HG02623 (cell line): ENCODE data around the gene LRMDA.
"Not testable (repeated sequence)": the region's sequence is repeated elsewhere in the genome, so short reads cannot be mapped to it uniquely, and the experiment has no call there.

Experiments
- ATAC-seq: cut with Tn5 transposase; IDR thresholded peaks from one replicate; pipeline ENCODE4 v1.9.1; 2021; ENCODE audit warnings: moderate library complexity; ENCODE audit not compliant: unreplicated experiment

The LRMDA gene

GRCh38 chr10:76127984-76128589 lies 696.7 kb downstream of the LRMDA start:
- ATAC-seq, result no peak

DNA sequence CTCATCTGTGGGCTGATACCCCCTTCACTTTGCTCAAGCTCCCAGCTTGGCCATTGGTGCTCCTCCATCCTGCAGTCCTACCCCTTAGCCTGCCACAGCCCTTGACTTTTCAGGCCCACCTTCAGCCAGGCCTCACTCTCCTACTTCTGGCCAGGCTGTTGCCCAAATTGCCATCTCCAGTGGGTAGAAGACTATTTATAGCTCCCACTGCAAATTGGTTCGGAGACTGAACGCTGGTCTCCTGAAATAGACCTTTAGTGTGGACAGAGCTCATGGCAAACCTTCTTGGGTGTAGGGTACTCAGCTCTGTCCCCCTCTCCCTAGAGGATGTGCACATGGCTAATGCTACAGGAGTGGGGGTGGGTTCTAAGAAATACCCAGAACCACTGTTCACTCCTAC lies 697.8 kb downstream of the LRMDA start:
- ATAC-seq, result no peak

DNA sequence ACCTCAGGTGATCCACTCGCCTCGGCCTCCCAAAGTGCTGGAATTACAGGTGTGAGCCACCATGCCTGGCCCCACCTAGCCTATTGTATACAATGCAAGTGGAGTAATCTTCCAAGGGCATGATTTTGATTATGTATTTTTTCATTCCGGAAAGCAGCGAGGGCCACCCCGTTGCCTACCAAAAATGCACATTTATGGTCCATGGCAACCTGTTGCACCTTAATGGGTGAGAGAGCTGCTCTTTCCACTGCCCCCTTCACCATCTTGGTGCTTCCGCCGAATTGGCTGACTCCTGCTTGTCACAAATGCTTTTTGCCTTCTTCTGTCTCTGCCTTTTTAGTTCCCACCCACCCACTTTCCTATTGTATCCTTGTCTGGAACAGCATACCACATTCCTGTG lies 699.5 kb downstream of the LRMDA start:
- no peak for ATAC-seq

GRCh38 chr10:76133597-76134255 lies 702.3 kb downstream of the LRMDA start:
- no peak for ATAC-seq

DNA sequence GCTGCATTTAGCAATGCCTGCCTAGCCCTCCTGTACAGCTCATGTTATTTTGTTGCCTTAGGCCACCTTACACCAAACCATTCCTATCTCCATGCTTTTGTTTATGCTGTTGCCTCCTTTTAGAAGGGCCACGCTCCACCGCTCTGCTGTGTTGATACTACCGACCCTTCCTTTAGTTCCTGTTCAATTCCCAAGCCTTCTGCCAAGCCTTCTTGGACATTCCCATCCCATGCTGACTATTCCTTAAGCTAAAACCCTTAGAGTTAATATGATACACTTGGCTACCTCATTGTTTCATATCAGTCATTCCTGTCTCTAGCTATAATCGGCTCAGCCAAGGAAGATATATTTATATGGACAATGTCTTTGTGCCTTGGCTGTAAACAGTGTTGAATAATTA lies 705.5 kb downstream of the LRMDA start:
- no peak for ATAC-seq

DNA sequence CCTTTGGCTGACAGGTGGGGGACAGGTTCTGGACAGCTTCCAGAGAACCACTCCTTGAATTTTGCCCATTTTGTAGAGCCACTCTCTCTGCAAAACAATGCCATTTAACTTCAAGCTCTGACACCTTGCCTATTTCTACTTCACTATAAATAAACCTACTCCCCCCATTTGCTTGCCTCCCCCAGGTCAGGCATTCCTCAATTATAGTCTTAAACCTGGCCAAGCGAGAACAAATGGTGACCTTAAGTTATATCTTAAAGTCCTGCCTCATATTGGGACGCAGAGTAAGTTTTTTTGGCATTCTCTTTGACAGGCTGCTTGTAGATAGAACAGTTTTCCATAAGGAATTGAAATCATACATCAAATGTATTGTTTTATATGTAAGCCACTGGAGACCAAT lies 706.9 kb downstream of the LRMDA start:
- no peak for ATAC-seq

GRCh38 chr10:76138906-76139305 lies 707.5 kb downstream of the LRMDA start:
- no peak for ATAC-seq

DNA sequence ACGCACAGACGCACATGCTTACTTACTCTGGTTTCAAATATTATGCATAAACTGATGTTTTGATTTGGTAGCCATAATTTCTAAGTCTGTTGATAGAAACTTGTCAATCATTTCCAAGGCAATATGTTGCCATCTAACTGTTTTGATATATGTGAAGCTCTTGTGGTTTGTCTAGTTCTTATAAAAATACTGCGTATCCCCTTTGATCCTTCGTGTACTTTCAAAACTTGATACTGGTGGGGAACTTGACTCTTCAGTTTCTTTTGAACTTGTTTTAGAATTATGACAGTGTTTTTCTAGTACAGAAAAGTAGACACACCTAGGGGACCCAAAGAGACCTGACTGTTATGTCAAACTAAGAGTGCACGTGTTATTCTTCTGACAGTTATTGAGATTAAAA lies 708.0 kb downstream of the LRMDA start:
- no peak for ATAC-seq

DNA sequence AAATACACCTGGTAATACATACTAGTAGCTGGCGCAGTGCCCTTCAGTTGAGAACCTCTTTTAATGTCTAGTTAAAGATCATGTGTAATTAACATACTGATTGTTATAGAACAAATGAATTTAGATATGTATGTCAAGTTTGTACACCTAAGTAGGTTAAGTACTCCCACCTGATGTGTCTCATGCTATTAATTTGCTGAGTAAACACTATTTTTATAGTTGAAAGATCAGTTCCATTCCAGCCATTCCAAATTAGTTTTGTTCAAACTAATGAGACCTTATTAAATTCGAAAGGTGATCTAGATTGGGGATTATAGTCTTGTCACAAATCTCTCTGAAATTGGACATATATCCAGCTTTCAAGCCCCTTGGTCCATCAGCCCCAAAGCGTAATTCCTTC lies 710.0 kb downstream of the LRMDA start:
- ATAC-seq, result no peak

- ATAC-seq, result not testable (repeated sequence)
These were observed 716.8 kb downstream of the LRMDA start for GRCh38 chr10:76148217-76148616.

DNA sequence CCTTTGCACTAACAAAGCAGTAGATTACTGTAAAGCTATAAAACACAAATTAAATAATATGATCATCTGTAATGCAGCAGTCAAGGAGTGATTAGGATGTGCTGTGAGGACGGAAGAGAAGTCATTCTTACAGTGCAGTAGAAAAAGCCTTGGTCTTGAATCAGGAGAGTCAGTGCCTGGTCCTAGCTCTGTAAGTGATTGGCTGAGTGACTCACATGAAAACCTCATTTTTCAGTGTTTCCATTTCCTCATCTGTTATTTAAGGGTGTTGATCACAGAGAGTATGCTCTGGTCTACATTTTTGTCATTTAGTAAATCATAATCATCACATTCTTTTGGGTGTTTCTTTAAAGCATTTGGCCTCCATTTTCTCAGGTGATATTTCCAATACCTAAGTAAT lies 717.8 kb downstream of the LRMDA start:
- no peak for ATAC-seq

DNA sequence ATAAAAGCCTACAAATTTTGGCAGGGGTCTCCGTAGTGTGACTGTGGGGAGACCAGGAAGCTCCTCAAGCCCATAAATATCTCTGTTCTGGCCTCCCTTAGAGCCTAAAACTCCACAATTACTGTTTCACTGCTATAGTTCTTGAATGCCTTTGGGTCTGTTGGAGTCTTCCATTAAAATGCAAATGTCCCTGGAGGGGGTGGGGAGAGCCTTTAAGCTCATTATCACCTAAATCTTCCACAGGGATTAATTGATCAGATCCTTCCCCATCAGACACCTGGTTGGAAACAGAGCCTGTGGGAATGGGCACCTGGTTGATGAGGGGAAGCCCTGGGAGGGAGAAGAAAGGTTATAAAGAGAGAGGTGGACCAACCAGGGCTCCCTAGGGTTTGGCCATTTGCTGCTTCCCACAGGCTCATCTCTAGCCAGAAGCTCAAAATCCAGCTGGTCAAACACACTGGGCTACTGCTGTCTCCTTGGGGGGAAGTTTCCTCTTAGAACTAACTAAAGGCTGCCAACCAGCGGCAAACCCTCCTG lies 718.2 kb downstream of the LRMDA start:
- ATAC-seq, result no peak

DNA sequence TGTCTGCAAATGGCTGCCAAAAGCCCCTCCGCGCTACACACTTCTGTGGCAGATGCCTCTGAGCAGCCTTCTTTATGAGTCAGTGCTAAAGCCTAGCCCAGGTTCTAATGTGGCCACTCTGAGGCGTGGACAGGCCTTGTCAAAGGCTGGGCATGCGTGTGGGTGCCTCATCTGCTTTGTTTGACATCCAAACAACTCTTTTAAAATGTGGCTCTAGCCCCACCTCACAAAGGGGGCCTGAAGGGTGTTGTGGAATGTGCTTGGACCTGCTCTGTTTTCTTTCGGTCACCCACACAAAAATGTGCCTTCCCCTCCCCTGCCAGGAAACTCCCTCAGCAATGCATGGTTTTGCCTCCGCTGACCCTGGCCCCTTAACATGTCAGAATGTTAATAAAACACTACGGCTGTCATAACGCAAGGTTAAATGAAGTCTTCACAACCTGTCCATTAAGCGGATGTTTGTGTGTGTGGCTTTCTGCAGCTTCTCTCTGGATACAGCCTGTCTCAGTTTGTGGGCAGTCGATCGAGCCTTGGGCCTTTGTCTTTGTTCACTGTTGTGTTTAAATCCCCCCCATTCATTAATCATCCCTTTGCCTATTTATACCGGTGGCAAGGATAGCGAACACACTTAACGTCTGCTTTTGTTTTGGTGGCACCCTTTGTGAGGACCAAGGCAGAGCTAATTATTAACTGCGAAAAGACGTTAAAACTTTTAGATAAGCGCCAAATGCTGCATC lies 718.9 kb downstream of the LRMDA start:
- ATAC-seq, result no peak

- ATAC-seq, result no peak
These were observed 719.5 kb downstream of the LRMDA start for GRCh38 chr10:76150876-76151288.

DNA sequence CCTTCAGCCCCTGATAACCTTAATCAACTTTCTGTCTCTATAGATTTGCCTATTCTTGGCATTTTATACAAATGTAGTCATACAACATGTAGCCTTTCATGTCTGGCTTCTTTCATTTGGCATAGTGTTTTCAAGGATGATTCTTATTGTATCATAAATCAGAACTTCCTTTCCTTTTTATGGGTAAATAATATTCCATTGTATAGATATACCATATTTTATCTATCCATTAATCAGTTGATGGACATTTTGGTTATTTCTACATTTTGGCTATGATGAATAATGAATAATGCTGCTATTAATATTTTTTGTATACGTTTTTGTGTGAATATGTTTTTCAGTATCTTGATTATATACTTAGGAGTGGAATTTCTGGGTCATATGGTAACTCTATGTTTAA lies 720.8 kb downstream of the LRMDA start:
- no peak for ATAC-seq

DNA sequence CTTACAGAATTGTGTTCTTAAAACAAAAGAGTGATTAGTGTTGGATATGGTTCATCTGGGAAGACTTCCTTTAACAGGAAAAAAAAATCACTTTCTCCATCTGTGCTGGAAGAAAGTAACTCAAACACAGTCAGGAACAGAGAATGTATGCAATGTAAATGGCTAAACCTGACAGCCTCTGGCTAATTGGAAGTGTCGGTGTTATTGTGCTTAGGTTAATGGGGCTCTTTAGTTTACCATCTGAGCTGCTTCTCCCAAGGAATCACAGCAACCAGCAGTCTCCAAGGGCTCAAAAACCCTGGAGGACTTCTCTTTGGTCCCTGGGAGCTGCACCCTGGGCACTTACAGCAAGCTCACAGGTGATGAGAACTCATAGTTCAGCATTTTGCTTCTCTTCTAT lies 724.5 kb downstream of the LRMDA start:
- ATAC-seq, result no peak

- ATAC-seq, result no peak
These were observed 729.2 kb downstream of the LRMDA start for GRCh38 chr10:76160446-76161300.

- ATAC-seq, result no peak
These were observed 729.8 kb downstream of the LRMDA start for GRCh38 chr10:76161301-76161582.

GRCh38 chr10:76168437-76168836 lies 737.0 kb downstream of the LRMDA start:
- ATAC-seq, result no peak

- ATAC-seq, result no peak
These were observed 737.8 kb downstream of the LRMDA start for GRCh38 chr10:76169246-76169645.

GRCh38 chr10:76172020-76172419 lies 740.6 kb downstream of the LRMDA start:
- no peak for ATAC-seq
